22Rv1 (cell line): ENCODE measurements around the gene GJB3.
A peak's percentile ranks its signal among the peaks of the same experiment; 100 is the strongest.

Experiments used
- CTCF ChIP-seq: fragments of 450-650 bp; IDR thresholded peaks from 2 replicates; pipeline ENCODE4 v1.5.1; 2017; ENCODE audit warnings: mild to moderate bottlenecking
- ZFX ChIP-seq: fragments of 450-650 bp; IDR thresholded peaks from 2 replicates; pipeline ENCODE4 v1.6.1; 2017; ENCODE audit warnings: antibody characterized with exemption, borderline replicate concordance

GRCh38 chr1:34742667-34743270, 38.2 kb upstream of the GJB3 start:
- peak; percentile 95 for TF ChIP-seq CTCF
- no peak for TF ChIP-seq ZFX
